Activated CD8-positive, alpha-beta T cell treated with anti-CD3 and anti-CD28 coated beads, Interleukin-2, amount 10 ng/mL, durations not matched to agents 7 days and 5 days (primary cell): ENCODE results near the gene C10orf62. TPM values are rescaled to one million over a fixed set of nuclear protein-coding genes. Genes with fewer than 3 reads are reported as not detected.
A peak's percentile ranks its signal among the peaks of the same experiment; 100 is the strongest.

Experiments
- ATAC-seq: fragments of 150-1000 bp; cut with Tn5 transposase; one replicate; pipeline ENCODE4 v1.10.0; 2021; ENCODE audit warnings: moderate library complexity
- CTCF ChIA-PET: fragments of 350-600 bp; sonication (Branson Sonifier 250); formaldehyde crosslinking; loops from one replicate; lab custom pipeline; 2021; ENCODE audit warnings: antibody characterized with exemption; lab: Charles Lee
- POLR2A ChIA-PET: fragments of 350-600 bp; sonication (Branson Sonifier 250); formaldehyde crosslinking; loops from one replicate; lab custom pipeline; 2021; ENCODE audit warnings: antibody characterized with exemption; lab: Charles Lee
- DNase-seq: peaks from one replicate; pipeline ENCODE4 v3.0.0-alpha.2; 2020
- H3K27ac Mint-ChIP-seq: one replicate; pipeline ENCODE4 v1.8.0; 2021; ENCODE audit warnings: mild to moderate bottlenecking, mixed read lengths
- H3K27me3 Mint-ChIP-seq: one replicate; pipeline ENCODE4 v1.8.0; 2021; ENCODE audit warnings: low read depth, mixed read lengths
- H3K36me3 Mint-ChIP-seq: one replicate; pipeline ENCODE4 v1.8.0; 2021; ENCODE audit warnings: low read depth, mixed read lengths
- H3K4me1 Mint-ChIP-seq: one replicate; pipeline ENCODE4 v1.8.0; 2021; ENCODE audit warnings: low read depth, mixed read lengths
- H3K4me3 Mint-ChIP-seq: one replicate; pipeline ENCODE4 v1.8.0; 2021; ENCODE audit warnings: mild to moderate bottlenecking, mixed read lengths
- H3K9me3 Mint-ChIP-seq: one replicate; pipeline ENCODE4 v1.8.0; 2022; ENCODE audit warnings: mixed read lengths; ENCODE audit not compliant: insufficient read depth
- total RNA-seq, 2 experiments: library from RNA; stranded (reverse); gene quantifications; one replicate each; pipeline ENCODE4 v1.2.3, GENCODE V29; 2021

The C10orf62 gene
- total RNA-seq, 2 experiments from 2014 or later = not detected

DNA sequence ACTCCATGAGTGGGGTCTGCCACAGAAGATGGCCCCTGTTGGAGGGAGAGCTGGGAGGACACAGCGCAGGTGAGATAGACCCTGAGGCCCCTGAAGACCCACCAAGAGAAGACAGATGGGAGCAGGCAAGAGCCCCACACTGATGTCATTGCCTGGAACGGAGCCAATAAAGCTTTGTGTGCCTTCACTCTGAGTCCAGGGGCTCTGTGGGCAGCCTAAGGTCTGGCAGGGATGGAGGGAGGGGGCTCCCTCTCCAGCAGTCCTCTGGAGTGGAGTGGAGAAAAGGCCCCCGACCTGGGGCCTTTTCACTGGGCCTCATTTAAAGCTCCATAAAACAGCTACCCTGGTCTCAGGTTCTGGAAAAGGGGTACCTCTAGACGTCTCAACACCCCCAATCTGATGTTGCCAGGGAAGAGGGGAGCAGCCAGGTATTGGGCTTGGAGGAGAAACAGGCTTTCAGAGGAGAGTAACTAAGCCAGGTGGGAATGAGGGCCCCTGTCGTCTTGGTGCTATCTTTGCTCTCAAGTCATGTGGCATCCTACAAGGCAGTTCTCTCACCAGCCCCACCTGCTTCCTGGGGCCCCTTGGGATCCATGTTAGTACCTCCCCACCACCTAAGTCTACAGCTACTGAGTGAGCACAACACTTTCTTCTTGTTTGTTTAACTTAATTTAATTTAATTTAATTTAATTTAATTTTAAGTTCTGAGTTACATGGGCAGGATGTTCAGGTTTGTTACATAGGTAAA lies 1.4 kb downstream of the C10orf62 start:
- Mint-ChIP-seq H3K27ac (no peak overlapping the region), H3K27me3 (peaks cover 5% of the 10 kb centered on the region), H3K4me3 (peak overlapping the region; percentile 36), H3K36me3 (no peaks in the 10 kb centered on the region), H3K4me1 (peaks cover 20% of the 10 kb centered on the region), H3K9me3 (no peaks in the 10 kb centered on the region)
- ChIA-PET POLR2A (no interaction called here), CTCF (interaction anchor here (0.5 to 1.1 kb wide), 2 partner anchors 19 to 75 kb away, joined by 3 to 5 read pairs; partner anchors contain the start of gene ANKRD2)
- ATAC-seq (no peak), DNase-seq (no peak)

GRCh38 chr10:97593421-97593820 lies 3.9 kb downstream of the C10orf62 start:
- POLR2A ChIA-PET = no interaction called here
- DNase-seq (no peak), ATAC-seq (no peak)
- CTCF ChIA-PET = interaction anchor here (2.7 kb wide), 1 partner anchor 21 kb away, joined by 8 read pairs; the partner anchor contains the start of gene ANKRD2
- no peaks in the 10 kb centered on the region for H3K36me3 Mint-ChIP-seq
- no peak overlapping the region for H3K27ac Mint-ChIP-seq
- H3K9me3 Mint-ChIP-seq = no peaks in the 10 kb centered on the region
- H3K27me3 Mint-ChIP-seq = no peaks in the 10 kb centered on the region
- H3K4me1 Mint-ChIP-seq = peaks cover 20% of the 10 kb centered on the region
- no peak overlapping the region for H3K4me3 Mint-ChIP-seq

DNA sequence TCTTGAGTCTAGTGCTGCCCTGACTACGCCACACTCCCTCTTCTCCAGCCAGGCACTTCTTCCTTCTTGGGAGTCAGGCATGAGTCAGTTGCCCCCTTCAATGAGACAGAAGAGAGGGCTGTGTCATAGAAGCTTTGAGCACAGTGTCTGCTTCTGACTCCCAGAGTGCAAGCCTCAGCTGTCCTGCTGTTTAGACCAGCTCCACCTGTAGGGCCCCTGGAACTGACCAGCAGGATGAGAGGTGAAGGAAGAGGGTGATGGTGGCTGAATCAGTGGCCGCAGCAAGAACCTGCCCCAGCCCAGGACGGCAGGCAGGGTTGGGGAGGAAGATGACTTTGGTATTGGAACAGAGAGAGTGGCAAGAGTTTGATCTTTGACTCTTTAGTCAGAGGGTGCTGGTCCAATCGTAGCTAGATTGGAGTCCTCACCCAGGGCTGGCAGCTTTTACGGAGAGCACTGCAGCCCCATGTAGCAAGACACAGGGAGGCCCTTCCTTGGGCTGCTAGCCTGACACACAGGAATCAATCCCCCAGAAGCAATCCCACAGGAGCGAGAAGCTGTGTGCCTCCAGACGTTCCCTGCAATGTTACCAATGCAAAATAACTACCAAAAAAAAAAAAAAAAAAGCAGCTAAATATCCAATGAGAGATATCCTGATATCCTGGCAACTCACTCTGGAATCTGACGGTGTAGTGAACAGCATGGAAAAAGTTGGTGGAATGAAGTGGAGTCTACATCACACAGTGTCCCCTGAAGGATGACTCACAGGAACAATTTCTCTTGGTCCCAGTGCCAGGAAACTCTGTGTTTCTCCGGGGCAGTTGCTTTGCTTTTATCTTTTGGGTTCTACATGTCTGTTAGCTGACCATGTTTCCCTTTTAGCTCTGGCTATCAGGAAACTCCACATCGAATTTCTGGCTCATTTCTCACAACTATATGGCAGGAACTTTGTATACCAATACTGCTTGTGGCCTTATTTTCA lies 6.9 kb downstream of the C10orf62 start:
- Mint-ChIP-seq H3K9me3 (no peaks in the 10 kb centered on the region), H3K4me3 (no peak overlapping the region), H3K4me1 (peaks cover 2% of the 10 kb centered on the region), H3K27me3 (peaks cover 3% of the 10 kb centered on the region), H3K36me3 (no peaks in the 10 kb centered on the region), H3K27ac (no peak overlapping the region)
- ChIA-PET POLR2A (no interaction called here), CTCF (interaction anchor here (0.7 kb wide), 1 partner anchor 24 kb away, joined by 3 read pairs; no protein-coding TSS in a partner anchor)
- ATAC-seq (no peak), DNase-seq (no peak)

DNA sequence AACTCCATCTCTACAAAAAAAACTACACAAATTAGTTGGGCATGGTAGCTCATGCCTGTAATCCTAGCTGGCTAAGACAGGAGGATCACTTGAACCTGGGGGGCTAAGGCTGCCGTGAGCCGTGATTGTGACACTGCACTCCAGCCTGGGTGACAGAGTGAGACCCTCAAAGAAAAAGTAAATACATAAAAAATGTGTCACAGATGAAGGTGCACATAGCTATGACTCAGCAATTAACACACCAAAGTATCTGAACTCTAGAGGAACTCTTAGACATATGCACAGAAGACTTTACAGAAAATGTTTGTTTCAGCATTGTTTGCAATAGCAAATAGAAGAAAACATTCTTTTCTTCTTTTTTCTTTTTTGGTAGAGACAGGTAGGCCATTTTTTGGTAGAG lies 8.3 kb downstream of the C10orf62 start:
- no peak for ATAC-seq
- DNase-seq = no peak
- Mint-ChIP-seq H3K27me3 (peaks cover 3% of the 10 kb centered on the region), H3K36me3 (no peaks in the 10 kb centered on the region), H3K4me1 (no peaks in the 10 kb centered on the region), H3K9me3 (no peaks in the 10 kb centered on the region), H3K27ac (no peak overlapping the region), H3K4me3 (no peak overlapping the region)
- POLR2A ChIA-PET = no interaction called here
- CTCF ChIA-PET = no interaction called here

- H3K4me3 Mint-ChIP-seq = no peak overlapping the region
- POLR2A ChIA-PET = no interaction called here
These were observed 9.1 kb downstream of the C10orf62 start for GRCh38 chr10:97598407-97599271.

GRCh38 chr10:97599272-97599619 lies 9.7 kb downstream of the C10orf62 start:
- POLR2A ChIA-PET = no interaction called here
- no peaks in the 10 kb centered on the region for H3K9me3 Mint-ChIP-seq
- H3K4me1 Mint-ChIP-seq = no peaks in the 10 kb centered on the region
- H3K27ac Mint-ChIP-seq = no peak overlapping the region
- CTCF ChIA-PET = no interaction called here
- no peaks in the 10 kb centered on the region for H3K36me3 Mint-ChIP-seq
- peaks cover 3% of the 10 kb centered on the region for H3K27me3 Mint-ChIP-seq
- DNase-seq (no peak), ATAC-seq (no peak)
- H3K4me3 Mint-ChIP-seq = no peak overlapping the region

More at GRCh38 chr10:97598407-97599271, 9.1 kb downstream of the C10orf62 start:
- no peak for ATAC-seq
- H3K9me3 Mint-ChIP-seq = no peaks in the 10 kb centered on the region
- CTCF ChIA-PET = no interaction called here
- H3K36me3 Mint-ChIP-seq = no peaks in the 10 kb centered on the region
- DNase-seq = no peak
- peaks cover 3% of the 10 kb centered on the region for H3K27me3 Mint-ChIP-seq
- no peak overlapping the region for H3K27ac Mint-ChIP-seq
- H3K4me1 Mint-ChIP-seq = no peaks in the 10 kb centered on the region

GRCh38 chr10:97600616-97601015 lies 11.1 kb downstream of the C10orf62 start:
- DNase-seq (no peak), ATAC-seq (no peak)
- H3K27ac Mint-ChIP-seq = no peak overlapping the region
- H3K4me3 Mint-ChIP-seq = no peak overlapping the region
- H3K9me3 Mint-ChIP-seq = no peaks in the 10 kb centered on the region
- H3K4me1 Mint-ChIP-seq = no peaks in the 10 kb centered on the region
- no peaks in the 10 kb centered on the region for H3K36me3 Mint-ChIP-seq
- CTCF ChIA-PET = interaction anchor here (0.9 kb wide), 1 partner anchor 10 kb away, joined by 3 read pairs; no protein-coding TSS in a partner anchor
- POLR2A ChIA-PET = no interaction called here
- peaks cover 4% of the 10 kb centered on the region for H3K27me3 Mint-ChIP-seq

DNA sequence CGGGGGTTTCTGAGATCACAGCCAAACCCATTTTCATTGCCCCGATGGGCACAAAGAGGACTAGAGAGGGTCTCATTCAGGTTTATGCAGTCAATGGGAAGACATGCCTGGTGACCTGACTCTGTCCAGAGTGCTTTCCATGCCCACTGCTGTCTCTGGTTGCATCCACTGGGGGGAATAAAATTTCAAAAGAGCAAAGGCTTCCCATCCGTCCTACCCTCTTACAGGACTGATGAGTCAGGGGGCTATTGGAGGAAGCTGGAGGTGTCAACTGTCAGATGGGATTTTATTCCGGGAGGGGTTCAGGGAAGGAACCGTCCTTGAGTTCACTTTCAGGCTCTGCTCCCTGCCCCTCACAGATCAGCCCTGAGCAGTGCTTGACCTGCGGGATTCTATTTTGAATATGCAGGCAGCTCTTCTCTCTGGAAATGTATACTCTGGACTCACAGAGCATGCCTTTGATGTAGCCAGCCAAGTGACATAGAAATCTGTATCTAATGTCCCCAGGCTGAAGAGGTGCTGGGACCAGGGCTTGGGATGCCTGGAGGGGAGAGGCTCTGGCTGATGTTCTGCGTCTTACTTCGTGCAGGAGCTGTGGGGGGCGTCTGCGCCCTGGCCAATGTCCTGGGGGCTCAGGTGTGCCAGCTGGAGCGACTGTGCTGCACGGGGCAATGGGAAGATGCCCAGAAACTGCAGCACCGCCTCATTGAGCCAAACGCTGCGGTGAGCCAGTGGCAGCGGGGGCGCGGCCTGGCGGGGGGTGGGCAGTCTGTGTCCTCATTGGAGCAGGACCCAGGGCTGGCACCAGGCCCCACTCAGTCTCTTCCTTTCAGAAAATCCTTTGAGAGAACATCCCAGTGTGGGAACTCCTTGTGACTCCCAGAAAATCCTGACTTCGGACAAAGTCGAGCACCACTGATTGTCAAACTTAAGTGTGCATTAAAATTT lies 12.0 kb downstream of the C10orf62 start:
- H3K27me3 Mint-ChIP-seq = peaks cover 8% of the 10 kb centered on the region
- H3K4me3 Mint-ChIP-seq = no peak overlapping the region
- H3K9me3 Mint-ChIP-seq = no peaks in the 10 kb centered on the region
- H3K27ac Mint-ChIP-seq = no peak overlapping the region
- ChIA-PET CTCF (no interaction called here), POLR2A (no interaction called here)
- H3K4me1 Mint-ChIP-seq = no peaks in the 10 kb centered on the region
- no peak for DNase-seq
- no peaks in the 10 kb centered on the region for H3K36me3 Mint-ChIP-seq
- no peak for ATAC-seq

DNA sequence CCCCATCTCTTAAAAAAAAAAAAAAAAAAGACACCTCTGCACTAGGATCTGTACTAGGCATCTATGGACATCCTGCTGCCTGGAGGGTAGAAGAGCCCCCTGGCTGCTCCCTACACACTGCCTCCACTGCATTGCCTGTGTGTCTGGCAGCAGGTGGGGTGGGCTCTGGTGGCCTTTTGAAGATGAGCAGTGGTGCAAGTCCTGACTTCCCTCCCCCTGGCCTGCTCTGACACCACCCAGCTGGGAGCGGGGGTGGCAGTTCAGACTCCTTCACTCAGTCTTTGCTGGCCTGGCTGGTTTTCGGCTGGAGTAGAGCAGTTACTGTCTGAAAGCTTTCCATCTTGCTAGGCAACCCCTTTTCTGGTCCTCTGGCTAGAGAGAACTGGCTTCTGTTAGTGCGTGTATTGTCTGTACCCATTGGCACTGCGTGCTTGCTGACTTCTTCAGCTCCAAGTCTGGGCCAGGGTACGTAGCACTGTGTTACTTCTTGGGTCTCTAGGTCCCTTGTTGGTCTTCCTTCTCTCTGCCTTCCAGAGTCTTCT lies 17.6 kb downstream of the C10orf62 start:
- H3K9me3 Mint-ChIP-seq = no peaks in the 10 kb centered on the region
- peaks cover 5% of the 10 kb centered on the region for H3K27me3 Mint-ChIP-seq
- ChIA-PET CTCF (interaction anchor here (1.1 kb wide), 1 partner anchor 35 kb away, joined by 4 read pairs; the partner anchor contains the start of gene ANKRD2), POLR2A (no interaction called here)
- no peak for ATAC-seq
- no peaks in the 10 kb centered on the region for H3K4me1 Mint-ChIP-seq
- no peaks in the 10 kb centered on the region for H3K36me3 Mint-ChIP-seq
- no peak overlapping the region for H3K27ac Mint-ChIP-seq
- no peak for DNase-seq
- no peak overlapping the region for H3K4me3 Mint-ChIP-seq

DNA sequence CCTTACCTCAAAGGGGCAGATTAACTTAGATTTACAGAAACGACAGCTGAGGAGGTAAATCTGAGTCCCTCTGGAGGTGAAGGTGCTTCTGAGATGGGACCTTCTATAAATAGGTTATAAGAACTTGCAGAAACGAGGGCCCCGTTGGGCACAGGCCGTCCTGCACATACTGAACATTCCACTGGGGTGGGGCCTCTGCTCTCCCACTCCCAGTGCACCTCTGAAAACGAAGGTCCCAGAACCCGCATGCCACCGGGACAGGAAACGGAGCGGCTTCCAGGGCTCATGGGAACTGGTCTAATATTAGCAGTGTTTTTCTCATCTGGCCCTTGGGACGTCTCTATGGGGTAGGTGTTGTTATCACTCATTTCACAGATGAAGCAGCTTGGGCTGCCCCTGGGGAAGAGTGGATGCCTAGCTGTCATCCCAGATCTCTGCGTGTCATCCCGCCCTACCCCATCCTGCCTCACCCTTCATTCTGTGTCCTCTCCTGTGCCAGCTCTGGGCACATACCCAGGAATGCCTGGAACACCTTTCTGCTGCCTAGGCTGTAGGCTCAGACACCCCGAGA lies 19.6 kb downstream of the C10orf62 start:
- ATAC-seq (no peak), DNase-seq (no peak)
- ChIA-PET CTCF (interaction anchor here (1.0 to 2.0 kb wide), 4 partner anchors 16 to 79 kb away, joined by 3 to 7 read pairs (median 4); partner anchors contain the start of gene ANKRD2), POLR2A (interaction anchor here (0.6 kb wide), 1 partner anchor 360 kb away, joined by 3 read pairs; no protein-coding TSS in a partner anchor)
- no peak overlapping the region for H3K4me3 Mint-ChIP-seq
- no peaks in the 10 kb centered on the region for H3K9me3 Mint-ChIP-seq
- no peaks in the 10 kb centered on the region for H3K36me3 Mint-ChIP-seq
- no peaks in the 10 kb centered on the region for H3K4me1 Mint-ChIP-seq
- H3K27me3 Mint-ChIP-seq = peaks cover 5% of the 10 kb centered on the region
- H3K27ac Mint-ChIP-seq = no peak overlapping the region
